Right lobe of liver (tissue), 4 donors: ENCODE data around the gene RCOR3.
"Not testable (repeated sequence)": the region's sequence is repeated elsewhere in the genome, so short reads cannot be mapped to it uniquely, and the experiment has no call there.

Experiments used
- POLR2A ChIP-seq: fragments of 450-650 bp; IDR thresholded peaks from one replicate; pipeline ENCODE4 v1.6.1; 2017; ENCODE audit warnings: antibody characterized with exemption, mild to moderate bottlenecking
- TF ChIP-seq, protein P1 (sequence below), 4 donors: fragments of 200-600 bp in 3 of 4; fragments of 450-650 bp in 1 of 4; IDR thresholded peaks; one replicate each; pipeline versions ENCODE4 v1.5.1 to v1.8.0; 2016 to 2022; ENCODE audit warnings: antibody characterized with exemption in 4 of 4, mild to moderate bottlenecking in 2 of 4
- donor health status: DM: no; HTN: no; CAD: no.
- donor health status: DM: no; HTN: no; CAD: no.
- donor health status: DM: no; HTN: yes; CAD: no.

DNA sequence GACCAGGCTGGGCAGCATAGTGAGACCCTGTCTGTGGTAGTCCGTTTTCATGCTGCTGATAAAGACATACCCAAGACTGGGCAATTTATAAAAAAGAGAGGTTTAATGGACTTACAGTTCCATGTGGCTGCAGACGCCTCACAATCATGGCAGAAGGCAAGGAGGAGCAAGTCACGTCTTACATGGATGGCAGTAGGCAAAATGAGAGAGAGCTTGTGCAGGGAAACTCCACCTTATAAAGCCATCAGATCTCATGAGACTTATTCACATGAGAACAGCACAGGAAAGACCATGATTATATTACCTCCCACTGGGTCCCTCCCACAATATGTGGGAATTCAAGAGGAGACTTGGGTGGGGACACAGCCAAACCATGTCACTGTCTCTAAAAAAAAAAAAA lies 92.9 kb downstream of the RCOR3 start:
- TF ChIP-seq, protein P1, sequence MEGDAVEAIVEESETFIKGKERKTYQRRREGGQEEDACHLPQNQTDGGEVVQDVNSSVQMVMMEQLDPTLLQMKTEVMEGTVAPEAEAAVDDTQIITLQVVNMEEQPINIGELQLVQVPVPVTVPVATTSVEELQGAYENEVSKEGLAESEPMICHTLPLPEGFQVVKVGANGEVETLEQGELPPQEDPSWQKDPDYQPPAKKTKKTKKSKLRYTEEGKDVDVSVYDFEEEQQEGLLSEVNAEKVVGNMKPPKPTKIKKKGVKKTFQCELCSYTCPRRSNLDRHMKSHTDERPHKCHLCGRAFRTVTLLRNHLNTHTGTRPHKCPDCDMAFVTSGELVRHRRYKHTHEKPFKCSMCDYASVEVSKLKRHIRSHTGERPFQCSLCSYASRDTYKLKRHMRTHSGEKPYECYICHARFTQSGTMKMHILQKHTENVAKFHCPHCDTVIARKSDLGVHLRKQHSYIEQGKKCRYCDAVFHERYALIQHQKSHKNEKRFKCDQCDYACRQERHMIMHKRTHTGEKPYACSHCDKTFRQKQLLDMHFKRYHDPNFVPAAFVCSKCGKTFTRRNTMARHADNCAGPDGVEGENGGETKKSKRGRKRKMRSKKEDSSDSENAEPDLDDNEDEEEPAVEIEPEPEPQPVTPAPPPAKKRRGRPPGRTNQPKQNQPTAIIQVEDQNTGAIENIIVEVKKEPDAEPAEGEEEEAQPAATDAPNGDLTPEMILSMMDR (IDR thresholded peaks at IDR 0.05), result not testable (repeated sequence)
- not testable (repeated sequence) for TF ChIP-seq POLR2A
